Measurements from ENCODE around the gene PARD3. TPM values are rescaled to one million over a fixed set of nuclear protein-coding genes. Genes with fewer than 3 reads are reported as not detected.

Gene PARD3
- total RNA-seq, 1 donor from 2014 or later = 37.5 TPM

GRCh38 chr10:34323192-34323591 is 491.9 kb downstream of the PARD3 start:
- no peak for DNase-seq (ENCODE audit: low spot score in 2 of 2)
- Histone ChIP-seq H3K4me3 (no peak overlapping the region), H3K9me3 (no peaks in the 10 kb centered on the region), H3K4me1 (no peaks in the 10 kb centered on the region), H3K36me3 (peaks cover 0 to 2% of the 10 kb centered on the region in 2 donors), H3K27ac (no peak overlapping the region), H3K27me3 (no peaks in the 10 kb centered on the region)
- intact Hi-C loops (cut with DNase I) = no loop called here
- TF ChIP-seq, protein P1, sequence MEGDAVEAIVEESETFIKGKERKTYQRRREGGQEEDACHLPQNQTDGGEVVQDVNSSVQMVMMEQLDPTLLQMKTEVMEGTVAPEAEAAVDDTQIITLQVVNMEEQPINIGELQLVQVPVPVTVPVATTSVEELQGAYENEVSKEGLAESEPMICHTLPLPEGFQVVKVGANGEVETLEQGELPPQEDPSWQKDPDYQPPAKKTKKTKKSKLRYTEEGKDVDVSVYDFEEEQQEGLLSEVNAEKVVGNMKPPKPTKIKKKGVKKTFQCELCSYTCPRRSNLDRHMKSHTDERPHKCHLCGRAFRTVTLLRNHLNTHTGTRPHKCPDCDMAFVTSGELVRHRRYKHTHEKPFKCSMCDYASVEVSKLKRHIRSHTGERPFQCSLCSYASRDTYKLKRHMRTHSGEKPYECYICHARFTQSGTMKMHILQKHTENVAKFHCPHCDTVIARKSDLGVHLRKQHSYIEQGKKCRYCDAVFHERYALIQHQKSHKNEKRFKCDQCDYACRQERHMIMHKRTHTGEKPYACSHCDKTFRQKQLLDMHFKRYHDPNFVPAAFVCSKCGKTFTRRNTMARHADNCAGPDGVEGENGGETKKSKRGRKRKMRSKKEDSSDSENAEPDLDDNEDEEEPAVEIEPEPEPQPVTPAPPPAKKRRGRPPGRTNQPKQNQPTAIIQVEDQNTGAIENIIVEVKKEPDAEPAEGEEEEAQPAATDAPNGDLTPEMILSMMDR (IDR thresholded peaks at IDR 0.05) = no peak

DNA sequence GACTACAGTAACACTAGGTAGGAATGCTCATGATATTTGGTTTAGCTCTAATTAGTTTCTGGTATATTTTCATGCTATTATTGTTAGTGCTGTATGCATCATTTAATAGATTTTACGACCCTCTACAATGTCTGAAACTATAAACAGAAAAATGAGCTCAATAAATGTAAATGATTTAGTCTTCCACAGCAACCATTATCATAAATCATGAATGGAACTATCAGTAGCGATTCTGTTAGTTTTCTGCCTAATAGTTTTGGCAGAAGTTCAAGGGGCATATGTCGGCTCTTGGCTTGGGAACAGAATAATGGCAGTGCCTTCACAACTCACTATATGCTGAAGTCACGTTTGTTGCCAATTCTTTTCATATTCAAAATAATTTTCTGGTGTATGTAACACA is 494.8 kb downstream of the PARD3 start:
- Histone ChIP-seq H3K4me1 (no peaks in the 10 kb centered on the region), H3K4me3 (no peak overlapping the region), H3K9me3 (no peaks in the 10 kb centered on the region), H3K27ac (no peak overlapping the region), H3K36me3 (peaks cover 2 to 3% of the 10 kb centered on the region in 2 donors), H3K27me3 (no peaks in the 10 kb centered on the region)
- intact Hi-C loops (cut with DNase I) = no loop called here
- TF ChIP-seq, protein P1 (IDR thresholded peaks at IDR 0.05) = no peak
- DNase-seq (ENCODE audit: low spot score in 2 of 2) = no peak

- TF ChIP-seq, protein P1 (IDR thresholded peaks at IDR 0.05) = no peak
- Histone ChIP-seq H3K27me3 (no peaks in the 10 kb centered on the region), H3K4me3 (no peak overlapping the region), H3K36me3 (peaks cover 0 to 3% of the 10 kb centered on the region in 2 donors), H3K9me3 (no peaks in the 10 kb centered on the region), H3K27ac (no peak overlapping the region), H3K4me1 (no peaks in the 10 kb centered on the region)
- intact Hi-C loops (cut with DNase I) = no loop called here
- no peak for DNase-seq (ENCODE audit: low spot score in 2 of 2)
Measured at GRCh38 chr10:34319197-34319846, 495.8 kb downstream of the PARD3 start.

DNA sequence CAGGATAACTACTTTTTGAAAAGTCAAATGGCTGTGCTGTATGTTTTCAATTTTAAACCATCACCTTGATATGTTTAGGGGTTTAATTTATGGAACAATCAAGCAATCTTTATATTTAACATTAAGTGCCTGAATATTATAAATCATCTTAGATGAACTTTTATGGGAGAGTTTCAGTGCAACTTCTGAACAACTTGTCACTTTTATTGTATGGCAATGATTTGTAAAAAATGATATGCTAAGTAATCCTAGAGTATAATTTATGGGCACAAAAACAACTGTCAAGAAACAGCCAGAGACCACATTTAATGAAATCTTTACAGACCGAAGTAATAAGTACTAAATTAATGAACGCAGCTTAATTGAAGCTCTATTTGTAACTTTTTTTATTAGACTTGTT is 498.9 kb downstream of the PARD3 start:
- Histone ChIP-seq H3K36me3 (peaks cover 0 to 3% of the 10 kb centered on the region in 2 donors), H3K27ac (no peak overlapping the region), H3K9me3 (no peaks in the 10 kb centered on the region), H3K27me3 (no peaks in the 10 kb centered on the region), H3K4me3 (no peak overlapping the region), H3K4me1 (no peaks in the 10 kb centered on the region)
- DNase-seq (ENCODE audit: low spot score in 2 of 2) = no peak
- TF ChIP-seq, protein P1 (IDR thresholded peaks at IDR 0.05) = no peak
- intact Hi-C loops (cut with DNase I) = no loop called here

DNA sequence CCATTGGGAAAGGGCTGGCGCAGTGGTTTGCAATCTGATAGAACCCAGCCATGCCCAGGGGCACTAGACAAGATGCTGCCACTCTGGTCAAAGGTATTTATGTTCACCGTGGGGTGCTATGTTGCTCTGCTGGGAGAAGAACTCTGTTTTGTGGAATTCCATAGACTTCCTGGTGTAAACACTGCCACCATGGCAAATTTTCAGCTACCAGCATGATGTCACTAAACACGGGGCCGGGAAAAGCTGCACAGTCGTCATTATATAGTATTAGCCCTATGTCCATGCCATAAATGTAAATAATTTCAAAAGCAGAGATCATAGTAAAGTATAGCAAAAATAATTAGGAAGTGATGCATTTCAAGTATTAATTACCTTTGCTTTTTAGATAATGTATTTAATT is 500.6 kb downstream of the PARD3 start:
- no peak for DNase-seq (ENCODE audit: low spot score in 2 of 2)
- peaks cover 0 to 3% of the 10 kb centered on the region in 2 donors for H3K36me3 ChIP-seq
- H3K27me3 ChIP-seq = no peaks in the 10 kb centered on the region
- no peaks in the 10 kb centered on the region for H3K4me1 ChIP-seq
- intact Hi-C loops (cut with DNase I) = no loop called here
- no peaks in the 10 kb centered on the region for H3K9me3 ChIP-seq
- TF ChIP-seq, protein P1 (IDR thresholded peaks at IDR 0.05) = no peak
- no peak overlapping the region for H3K27ac ChIP-seq
- no peak overlapping the region for H3K4me3 ChIP-seq

DNA sequence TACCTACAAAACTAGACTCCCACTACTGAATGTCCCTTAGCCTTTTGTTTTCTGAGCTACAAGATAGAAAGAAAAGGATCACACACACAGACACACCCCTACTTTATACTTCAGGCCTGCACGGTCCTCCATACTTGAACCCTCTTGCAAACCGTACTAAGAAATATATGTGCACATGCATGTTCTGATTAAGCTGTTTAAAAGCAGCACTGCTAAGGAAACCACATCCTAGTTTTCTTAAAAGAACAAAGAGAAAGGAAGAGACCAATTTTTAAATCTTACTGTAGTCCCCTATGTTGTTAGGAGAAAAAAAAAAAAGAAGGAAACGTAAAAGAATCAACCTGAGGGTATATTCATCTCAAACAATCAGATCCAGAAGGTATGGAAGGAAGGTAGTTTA is 501.2 kb downstream of the PARD3 start:
- TF ChIP-seq, protein P1 (IDR thresholded peaks at IDR 0.05) = no peak
- no peaks in the 10 kb centered on the region for H3K9me3 ChIP-seq
- no peak for DNase-seq (ENCODE audit: low spot score in 2 of 2)
- H3K27ac ChIP-seq = no peak overlapping the region
- H3K4me1 ChIP-seq = no peaks in the 10 kb centered on the region
- no peaks in the 10 kb centered on the region for H3K27me3 ChIP-seq
- peaks cover 0 to 3% of the 10 kb centered on the region in 2 donors for H3K36me3 ChIP-seq
- intact Hi-C loops (cut with DNase I) = no loop called here
- no peak overlapping the region for H3K4me3 ChIP-seq
